HG03342 (cell line): Measurements from ENCODE around the gene OCEL1.
A peak's percentile ranks its signal among the peaks of the same experiment; 100 is the strongest.
"Not testable (repeated sequence)": the region's sequence is repeated elsewhere in the genome, so short reads cannot be mapped to it uniquely, and the experiment has no call there.

Experiments
- ATAC-seq: cut with Tn5 transposase; IDR thresholded peaks from one replicate; pipeline ENCODE4 v1.9.1; 2021; ENCODE audit warnings: mild to moderate bottlenecking, moderate library complexity; ENCODE audit not compliant: unreplicated experiment

Gene OCEL1

DNA sequence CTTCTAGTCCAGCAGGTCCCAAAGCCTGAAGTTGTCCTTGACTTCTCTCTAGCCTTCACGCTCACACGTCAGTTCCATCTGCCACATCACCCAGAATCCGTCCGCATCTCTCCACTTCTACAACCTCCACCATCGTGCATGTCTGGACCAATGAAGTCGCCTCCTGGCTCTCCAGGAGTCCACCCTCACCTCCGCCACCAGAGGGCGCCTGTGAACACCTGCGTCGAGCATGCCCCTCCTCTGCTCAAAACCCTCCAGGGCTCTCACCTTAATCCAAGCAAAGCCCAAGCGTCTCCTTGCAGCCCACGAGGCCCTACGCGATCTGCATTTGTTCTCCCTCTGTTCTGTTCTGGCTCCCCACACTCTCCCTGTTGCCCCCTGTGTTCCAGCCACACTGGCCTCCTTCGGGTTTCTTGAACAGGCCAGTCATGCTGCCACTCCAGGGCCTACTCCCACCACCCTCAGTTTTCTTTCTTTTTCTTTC is 34.9 kb downstream of the OCEL1 start:
- ATAC-seq = peak; percentile 90

DNA sequence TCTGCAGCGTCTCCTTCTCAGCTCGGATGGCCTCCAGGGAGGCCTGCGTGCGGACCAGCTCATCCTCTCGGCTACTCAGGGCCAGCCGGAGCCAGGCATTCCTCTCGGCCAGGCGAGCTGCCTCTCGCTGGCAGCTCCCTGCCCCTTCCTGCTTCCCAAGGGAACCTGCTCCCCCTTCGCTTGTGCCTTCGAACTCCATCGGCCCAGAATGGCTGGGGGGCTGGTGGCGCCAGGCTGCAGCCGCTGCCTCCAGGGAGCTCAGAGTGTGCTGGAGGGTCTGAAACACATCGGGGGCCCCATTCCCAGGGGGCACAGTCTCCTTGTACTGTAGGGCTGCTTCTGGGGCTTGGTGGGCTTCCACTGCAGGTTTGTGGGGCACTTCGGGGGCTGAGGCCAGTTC is 36.5 kb downstream of the OCEL1 start:
- ATAC-seq = no peak

DNA sequence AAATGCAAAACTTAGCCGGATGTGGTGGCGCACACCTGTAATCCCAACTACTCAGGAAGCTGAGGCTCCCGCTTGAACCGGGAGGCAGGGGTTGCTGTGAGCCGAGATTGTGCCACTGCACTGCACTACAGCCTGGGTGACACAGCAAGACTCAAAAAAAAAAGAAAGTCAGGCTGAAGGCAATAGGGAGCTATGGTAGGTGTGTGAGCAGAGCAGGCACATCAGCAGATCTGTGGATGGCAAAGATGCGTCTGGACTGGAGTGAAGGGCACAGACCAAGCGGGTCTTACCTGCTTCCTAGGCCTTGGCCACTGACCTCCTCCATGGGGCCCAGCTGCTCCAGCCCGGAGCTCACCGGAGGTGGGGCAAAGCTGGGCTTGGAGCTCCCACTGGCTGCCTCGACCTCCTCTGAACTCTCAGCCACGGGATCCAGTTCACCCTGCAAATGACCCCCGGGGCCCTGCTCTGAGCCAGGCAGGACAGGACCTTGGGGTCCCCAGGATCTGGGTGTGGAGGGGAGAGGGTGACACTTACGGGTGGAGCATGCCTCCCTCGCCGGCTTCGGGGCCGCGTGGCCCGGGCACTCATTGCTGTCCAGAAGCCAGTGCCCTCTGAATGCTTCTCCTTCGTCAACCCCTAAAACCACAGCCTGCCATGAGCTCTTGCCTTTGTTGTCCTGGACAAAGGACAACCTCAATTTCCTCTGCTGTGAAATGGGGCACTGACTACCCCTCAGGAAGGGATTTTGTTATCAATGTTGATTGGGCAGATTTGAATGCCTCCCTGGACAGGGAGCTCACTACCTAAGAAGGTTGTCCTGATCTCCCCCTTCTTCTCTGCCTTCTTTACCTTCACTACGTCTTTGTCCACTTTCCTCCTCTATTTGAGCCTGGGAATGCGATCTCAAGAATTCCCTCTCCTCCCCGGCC is 38.0 kb downstream of the OCEL1 start:
- ATAC-seq = no peak

DNA sequence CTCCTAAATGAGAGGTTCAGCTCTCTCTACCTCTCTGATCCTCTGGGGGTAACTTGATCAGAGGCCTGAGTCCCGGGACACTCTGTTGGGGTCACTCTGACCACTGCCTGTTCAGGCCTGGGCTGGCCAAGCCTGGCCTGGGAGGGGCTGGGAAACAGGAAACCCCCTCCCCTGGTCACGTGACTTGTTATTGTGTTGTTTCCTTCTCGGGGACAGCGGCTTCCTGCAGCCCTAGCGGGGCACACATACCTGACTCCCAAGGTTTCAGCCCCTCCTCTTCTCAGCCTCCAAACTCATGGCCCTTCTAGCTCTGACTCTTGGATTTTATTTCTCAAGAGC is 38.6 kb downstream of the OCEL1 start, which contains the start of gene USHBP1:
TSS of gene USHBP1 (minus strand) at position 105 of the 339 bp plus-strand sequence. CDS start 446 bp downstream, outside the sequence.
- ATAC-seq = no peak

DNA sequence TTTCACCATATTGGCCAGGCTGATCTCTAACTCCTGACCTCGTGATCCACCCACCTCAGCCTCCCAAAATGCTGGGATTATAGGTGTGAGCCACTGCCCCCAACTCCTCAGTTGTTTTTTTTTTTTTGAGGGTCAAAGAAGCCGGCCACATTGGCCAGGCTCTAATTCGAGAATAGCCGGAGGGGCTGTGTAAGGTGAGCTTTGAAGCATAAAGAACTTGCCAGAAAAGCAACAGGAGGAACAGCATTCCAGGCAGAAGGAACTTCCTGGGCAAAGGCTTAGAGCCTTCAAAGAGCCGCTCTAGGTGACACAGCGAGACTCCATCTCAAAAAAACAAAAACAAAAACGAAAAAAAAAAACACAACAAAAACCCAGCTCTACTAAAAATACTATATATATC is 40.0 kb downstream of the OCEL1 start:
- no peak for ATAC-seq

DNA sequence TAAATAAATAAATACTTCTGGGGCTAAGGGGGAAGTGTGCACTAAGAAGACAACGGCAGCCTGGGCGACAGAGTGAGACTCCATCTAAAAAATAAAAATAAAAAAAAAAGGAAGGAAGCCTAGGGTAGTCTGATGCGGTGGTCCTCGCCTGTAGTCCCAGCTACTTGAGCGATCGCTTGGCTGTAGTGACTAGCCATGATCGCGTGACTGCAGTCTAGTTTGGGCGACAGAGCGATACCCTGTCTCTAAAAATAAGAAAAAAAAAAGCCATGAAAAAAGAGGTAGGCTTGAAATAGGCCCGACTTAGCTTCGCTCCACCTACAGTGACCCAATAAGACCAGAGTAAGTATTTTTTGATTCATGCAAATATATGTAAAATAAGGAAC is 40.6 kb downstream of the OCEL1 start:
- ATAC-seq = no peak

GRCh38 chr19:17266975-17267788 is 41.2 kb downstream of the OCEL1 start, which contains the start of gene BABAM1:
Gene BABAM1 (plus strand): TSS chr19:17267443. CDS start chr19:17268807, 1,364 bp downstream.
- ATAC-seq = peak; percentile 88

DNA sequence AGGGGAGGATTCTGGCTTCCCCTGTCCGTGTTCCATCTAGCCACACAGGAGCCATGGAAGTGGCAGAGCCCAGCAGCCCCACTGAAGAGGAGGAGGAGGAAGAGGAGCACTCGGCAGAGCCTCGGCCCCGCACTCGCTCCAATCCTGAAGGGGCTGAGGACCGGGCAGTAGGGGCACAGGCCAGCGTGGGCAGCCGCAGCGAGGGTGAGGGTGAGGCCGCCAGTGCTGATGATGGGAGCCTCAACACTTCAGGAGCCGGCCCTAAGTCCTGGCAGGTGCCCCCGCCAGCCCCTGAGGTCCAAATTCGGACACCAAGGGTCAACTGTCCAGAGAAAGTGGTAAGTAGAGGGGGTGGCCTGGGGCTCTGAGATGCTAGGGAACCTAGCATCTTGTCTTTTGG is 42.7 kb downstream of the OCEL1 start:
- ATAC-seq = no peak

DNA sequence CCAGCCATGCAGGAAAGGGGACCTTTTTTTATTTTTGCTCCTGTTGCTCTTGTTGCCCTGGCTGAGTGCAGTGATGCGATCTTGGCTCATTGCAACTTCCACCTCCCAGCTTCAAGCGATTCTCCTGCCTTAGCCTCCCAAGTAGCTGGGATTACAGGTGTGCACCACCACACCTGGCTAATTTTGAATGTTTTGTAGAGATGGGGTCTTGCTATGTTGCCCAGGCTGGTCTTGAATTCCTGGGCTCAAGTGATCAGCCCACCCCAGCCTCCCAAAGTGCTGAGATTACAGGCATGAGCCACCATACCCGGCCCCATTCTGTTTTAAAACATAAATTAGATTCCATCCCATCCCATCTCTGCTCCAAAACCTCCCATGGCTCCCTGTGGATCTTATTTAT is 48.9 kb downstream of the OCEL1 start:
- ATAC-seq = not testable (repeated sequence)

GRCh38 chr19:17275441-17276175 is 49.6 kb downstream of the OCEL1 start:
- ATAC-seq = no peak
